Upper lobe of left lung (tissue), 6 donors: ENCODE results near the gene MIA2. TPM values are rescaled to one million over a fixed set of nuclear protein-coding genes. Genes with fewer than 3 reads are reported as not detected.

Source experiments
- ATAC-seq, 2 donors: fragments of 200-7000 bp; cut with Tn5 transposase; one replicate each; pipeline ENCODE4 v1.9.1; 2022; ENCODE audit warnings: mild to moderate bottlenecking in 2 of 2, moderate library complexity in 2 of 2; ENCODE audit not compliant: low FRiP score in 2 of 2
- DNase-seq, 2 donors: peaks; one replicate each; pipeline ENCODE4 v3.0.0-alpha.2; 2019 to 2020
- H3K27ac ChIP-seq, 4 donors: fragments of 200-600 bp; sonication (generic); one replicate each; pipeline ENCODE4 v1.5.1; 2016 to 2019
- H3K27me3 ChIP-seq, 4 donors: fragments of 200-600 bp; sonication (generic); one replicate each; pipeline ENCODE4 v1.5.1; 2017 to 2019
- H3K36me3 ChIP-seq, 4 donors: fragments of 200-600 bp; sonication (generic); one replicate each; pipeline ENCODE4 v1.5.1; 2016 to 2019
- H3K4me1 ChIP-seq, 4 donors: fragments of 200-600 bp; sonication (generic); one replicate each; pipeline ENCODE4 v1.5.1; 2018 to 2019
- H3K4me3 ChIP-seq, 4 donors: fragments of 200-600 bp; sonication (generic); one replicate each; pipeline ENCODE4 v1.5.1; 2017 to 2019; ENCODE audit warnings: mild to moderate bottlenecking in 2 of 4, moderate library complexity in 1 of 4
- H3K9me3 ChIP-seq, 4 donors: fragments of 200-600 bp; sonication (generic); one replicate each; pipeline ENCODE4 v1.5.1; 2018 to 2019
- EP300 ChIP-seq, 4 donors: sonication (generic); formaldehyde crosslinking; IDR thresholded peaks; one replicate each; pipeline ENCODE4 v1.5.1; 2017; ENCODE audit warnings: antibody characterized with exemption in 4 of 4, control low read depth in 2 of 4
- POLR2A ChIP-seq, 4 donors: fragments of 450-650 bp; IDR thresholded peaks; one replicate each; pipeline ENCODE4 v1.5.1; 2016 to 2017; ENCODE audit warnings: antibody characterized with exemption in 4 of 4, mild to moderate bottlenecking in 2 of 4
- POLR2AphosphoS5 ChIP-seq, 2 donors: sonication (generic); formaldehyde crosslinking; IDR thresholded peaks; one replicate each; pipeline ENCODE4 v1.5.1; 2017; ENCODE audit warnings: antibody characterized with exemption in 2 of 2
- WGBS, 2 donors: methylation state at CpG; one replicate each; pipeline ENCODE4 v1.1.5; 2017 to 2018; 5-methylcytosine and 5-hydroxymethylcytosine counted together
- total RNA-seq, 6 donors: library from RNA; depleted of rRNA in 4 of 6; stranded (reverse); fragments of >200 nt in 4 of 6; gene quantifications; one replicate each; pipeline versions ENCODE4 v1.1.0 to v1.2.1, GENCODE V29; 2016 to 2021
- TF ChIP-seq, protein P1 (sequence below), 6 experiments: fragments of 450-650 bp in 4 of 6; fragments of 200-600 bp in 2 of 6; sonication (generic) in 2 of 6; IDR thresholded peaks; one replicate each; pipeline ENCODE4 v1.5.1; 2016 to 2019; ENCODE audit warnings: antibody characterized with exemption in 6 of 6
- donor health status: DM: no; HTN: no; CAD: no; lungs with moderate emphysema.
- donor health status: DM: no; HTN: yes; CAD: no; lungs with severe emphysema.

Gene MIA2
- total RNA-seq, 6 donors from 2014 or later = 13.0 to 56.8 (median 25.4) TPM

DNA sequence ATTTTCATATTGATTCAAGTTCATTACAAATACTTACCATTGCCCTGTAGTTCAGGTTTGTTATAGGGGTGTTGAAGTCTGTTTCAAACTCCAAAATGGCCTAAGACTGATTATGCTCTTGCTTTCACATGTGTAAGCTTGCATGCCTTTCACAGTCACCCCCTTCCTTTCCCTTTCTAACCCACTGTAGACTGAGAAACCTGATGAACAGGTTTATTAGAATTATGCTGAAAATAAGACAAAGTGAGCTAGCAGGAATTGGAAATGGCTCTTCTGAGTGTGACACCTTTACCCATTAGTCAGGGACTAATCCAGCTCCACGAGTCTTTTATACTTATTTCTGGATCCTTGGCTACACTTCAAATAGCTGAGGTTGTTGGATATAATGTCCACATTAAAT, 159.6 kb downstream of the MIA2 start:
- Histone ChIP-seq H3K27ac (no peak overlapping the region), H3K9me3 (no peaks in the 10 kb centered on the region), H3K36me3 (peaks cover 0 to 33% (median 6%) of the 10 kb centered on the region in 4 donors), H3K27me3 (no peaks in the 10 kb centered on the region), H3K4me1 (no peaks in the 10 kb centered on the region), H3K4me3 (no peak overlapping the region)
- DNase-seq (no peak), ATAC-seq (no peak)
- TF ChIP-seq, protein P1, sequence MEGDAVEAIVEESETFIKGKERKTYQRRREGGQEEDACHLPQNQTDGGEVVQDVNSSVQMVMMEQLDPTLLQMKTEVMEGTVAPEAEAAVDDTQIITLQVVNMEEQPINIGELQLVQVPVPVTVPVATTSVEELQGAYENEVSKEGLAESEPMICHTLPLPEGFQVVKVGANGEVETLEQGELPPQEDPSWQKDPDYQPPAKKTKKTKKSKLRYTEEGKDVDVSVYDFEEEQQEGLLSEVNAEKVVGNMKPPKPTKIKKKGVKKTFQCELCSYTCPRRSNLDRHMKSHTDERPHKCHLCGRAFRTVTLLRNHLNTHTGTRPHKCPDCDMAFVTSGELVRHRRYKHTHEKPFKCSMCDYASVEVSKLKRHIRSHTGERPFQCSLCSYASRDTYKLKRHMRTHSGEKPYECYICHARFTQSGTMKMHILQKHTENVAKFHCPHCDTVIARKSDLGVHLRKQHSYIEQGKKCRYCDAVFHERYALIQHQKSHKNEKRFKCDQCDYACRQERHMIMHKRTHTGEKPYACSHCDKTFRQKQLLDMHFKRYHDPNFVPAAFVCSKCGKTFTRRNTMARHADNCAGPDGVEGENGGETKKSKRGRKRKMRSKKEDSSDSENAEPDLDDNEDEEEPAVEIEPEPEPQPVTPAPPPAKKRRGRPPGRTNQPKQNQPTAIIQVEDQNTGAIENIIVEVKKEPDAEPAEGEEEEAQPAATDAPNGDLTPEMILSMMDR (IDR thresholded peaks at IDR 0.05) = no peak
- TF ChIP-seq POLR2AphosphoS5 (IDR thresholded peaks at IDR 0.05) = no peak
- no peak for TF ChIP-seq POLR2A (IDR thresholded peaks at IDR 0.05)
- TF ChIP-seq EP300 (IDR thresholded peaks at IDR 0.05) = no peak
- WGBS, 2 donors = 61 to 68% methylated on average over 1 of the region's 1 CpG

DNA sequence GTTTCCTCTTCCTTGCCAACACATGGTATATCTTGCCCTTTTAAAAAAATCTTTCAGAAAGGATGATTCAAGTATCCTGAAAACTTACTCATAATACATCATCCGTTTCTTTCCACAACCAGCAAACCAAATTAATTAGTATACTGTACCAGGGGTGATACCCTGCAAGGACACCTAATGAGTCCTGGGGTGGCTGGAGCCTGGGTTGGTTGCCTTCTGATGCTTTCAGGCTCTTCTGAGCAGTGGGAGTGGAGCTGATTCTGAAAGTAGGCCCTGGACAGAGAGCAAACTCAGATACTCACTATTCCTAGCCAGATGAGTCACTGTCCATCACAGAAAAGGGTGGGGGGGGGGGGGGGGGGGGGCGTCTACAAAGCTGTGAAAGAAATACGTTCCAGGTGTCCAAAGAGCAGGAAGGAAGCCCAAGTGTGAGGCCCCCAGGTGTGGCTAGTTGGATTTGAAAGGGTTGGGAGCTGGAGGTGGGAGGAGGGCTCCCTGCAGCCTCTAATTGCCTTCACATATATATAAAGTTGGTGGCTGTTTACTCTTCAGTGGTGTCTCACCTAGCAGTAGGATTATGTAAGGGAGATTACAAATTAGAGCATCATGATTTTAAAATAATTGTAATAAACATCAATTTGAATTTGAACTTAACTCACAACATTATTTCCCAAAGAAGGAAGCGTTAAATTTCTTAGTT, 162.0 kb downstream of the MIA2 start:
- no peak for TF ChIP-seq POLR2A (IDR thresholded peaks at IDR 0.05)
- no peak for TF ChIP-seq EP300 (IDR thresholded peaks at IDR 0.05)
- TF ChIP-seq, protein P1 (IDR thresholded peaks at IDR 0.05) = no peak
- TF ChIP-seq POLR2AphosphoS5 (IDR thresholded peaks at IDR 0.05) = no peak
- DNase-seq = no peak
- H3K27me3 ChIP-seq = no peaks in the 10 kb centered on the region
- H3K4me3 ChIP-seq = no peak overlapping the region
- whole genome bisulfite sequencing, 2 donors = 87 to 92% methylated on average over 2 to 4 of the region's 4 CpGs
- H3K4me1 ChIP-seq = no peaks in the 10 kb centered on the region
- H3K27ac ChIP-seq = no peak overlapping the region
- peaks cover 10 to 55% (median 13%) of the 10 kb centered on the region in 4 donors for H3K36me3 ChIP-seq
- ATAC-seq = no peak
- H3K9me3 ChIP-seq = no peaks in the 10 kb centered on the region

DNA sequence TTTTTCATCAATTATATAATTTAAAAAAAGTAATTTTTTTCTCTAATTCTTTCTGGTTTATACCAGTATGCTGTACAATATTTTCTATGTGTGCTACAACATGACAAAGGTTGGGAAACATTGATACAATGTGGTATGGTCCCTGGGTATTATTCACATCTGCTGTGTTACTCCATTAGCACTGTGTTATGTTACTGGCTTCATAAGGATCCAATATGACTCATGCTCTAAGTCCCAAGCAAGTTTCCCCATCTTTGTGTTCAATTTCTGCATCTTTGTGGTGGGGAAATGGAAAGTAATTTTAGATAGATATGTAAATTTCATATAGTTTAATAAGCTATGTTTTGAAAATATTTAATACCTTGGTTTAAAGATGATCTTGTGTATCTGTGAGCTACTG, 162.7 kb downstream of the MIA2 start:
- TF ChIP-seq POLR2AphosphoS5 (IDR thresholded peaks at IDR 0.05) (no peak), POLR2A (IDR thresholded peaks at IDR 0.05) (no peak), EP300 (IDR thresholded peaks at IDR 0.05) (no peak)
- TF ChIP-seq, protein P1 (IDR thresholded peaks at IDR 0.05) = no peak
- H3K36me3 ChIP-seq = peaks cover 12 to 59% (median 14%) of the 10 kb centered on the region in 4 donors
- ATAC-seq = no peak

DNA sequence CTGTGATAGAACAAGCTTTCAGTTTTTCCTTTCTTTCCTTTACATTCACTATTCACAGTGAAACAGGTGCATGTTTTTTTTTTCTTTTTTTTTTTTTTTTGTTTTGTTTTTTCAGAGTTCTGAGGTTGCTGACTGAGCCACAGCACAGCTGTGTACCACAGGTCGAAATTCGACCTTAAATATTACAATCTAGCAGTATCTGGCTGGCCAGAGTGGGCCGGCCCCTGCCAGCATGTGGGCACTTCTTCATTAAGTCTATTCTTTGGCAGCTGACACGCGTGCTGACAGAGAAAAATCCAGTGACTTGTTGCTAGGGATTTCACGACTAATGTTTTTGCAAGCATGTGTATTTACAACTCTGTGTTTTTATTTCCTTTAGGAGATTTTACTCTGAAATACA, 164.7 kb downstream of the MIA2 start:
- ATAC-seq (no peak), DNase-seq (no peak)
- peaks cover 12 to 62% (median 14%) of the 10 kb centered on the region in 4 donors for H3K36me3 ChIP-seq
- H3K4me1 ChIP-seq = no peaks in the 10 kb centered on the region
- TF ChIP-seq, protein P1 (IDR thresholded peaks at IDR 0.05) = no peak
- no peak for TF ChIP-seq POLR2A (IDR thresholded peaks at IDR 0.05)
- no peak for TF ChIP-seq POLR2AphosphoS5 (IDR thresholded peaks at IDR 0.05)
- no peak for TF ChIP-seq EP300 (IDR thresholded peaks at IDR 0.05)
- H3K27ac ChIP-seq = no peak overlapping the region
- no peaks in the 10 kb centered on the region for H3K9me3 ChIP-seq
- H3K4me3 ChIP-seq = no peak overlapping the region
- 90 to 94% methylated on average over 6 of the region's 6 CpGs for WGBS, 2 donors
- no peaks in the 10 kb centered on the region for H3K27me3 ChIP-seq

More for the DNA sequence above, 162.7 kb downstream of the MIA2 start:
- H3K4me1 ChIP-seq = no peaks in the 10 kb centered on the region
- H3K9me3 ChIP-seq = no peaks in the 10 kb centered on the region
- DNase-seq = no peak
- H3K27me3 ChIP-seq = no peaks in the 10 kb centered on the region
- H3K27ac ChIP-seq = no peak overlapping the region
- no peak overlapping the region for H3K4me3 ChIP-seq

DNA sequence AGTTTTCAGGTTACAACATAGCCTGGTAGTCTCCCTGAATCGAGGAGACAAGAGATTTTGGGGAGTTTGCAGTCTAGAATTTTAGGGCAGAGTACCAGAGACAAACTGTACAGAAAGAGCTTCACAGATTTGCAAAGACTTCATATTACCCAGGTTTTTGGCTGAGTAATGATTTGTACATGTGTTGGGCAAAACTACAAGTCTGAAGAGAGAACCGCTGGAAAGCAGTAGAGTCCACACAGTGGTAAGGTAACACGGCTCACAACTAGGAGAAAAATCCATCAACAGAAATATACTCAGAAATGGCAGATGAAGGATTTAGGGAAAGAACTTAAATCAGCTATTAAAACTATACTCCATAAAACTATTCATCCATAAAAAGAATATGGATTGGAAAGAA, 172.8 kb downstream of the MIA2 start:
- DNase-seq (no peak), ATAC-seq (no peak)
- TF ChIP-seq POLR2AphosphoS5 (IDR thresholded peaks at IDR 0.05) (no peak), EP300 (IDR thresholded peaks at IDR 0.05) (no peak), POLR2A (IDR thresholded peaks at IDR 0.05) (no peak)
- TF ChIP-seq, protein P1 (IDR thresholded peaks at IDR 0.05) = no peak
- Histone ChIP-seq H3K27me3 (no peaks in the 10 kb centered on the region), H3K9me3 (no peaks in the 10 kb centered on the region), H3K4me3 (no peak overlapping the region), H3K4me1 (no peaks in the 10 kb centered on the region), H3K36me3 (peaks cover 0 to 2% (median under 1%) of the 10 kb centered on the region in 4 donors), H3K27ac (no peak overlapping the region)
- 76 to 80% methylated on average over 3 of the region's 3 CpGs for WGBS, 2 donors
